HG03280 (cell line): ENCODE data around the gene CECR2.
"Not testable (repeated sequence)": the region's sequence is repeated elsewhere in the genome, so short reads cannot be mapped to it uniquely, and the experiment has no call there.

ENCODE experiments used
- ATAC-seq: cut with Tn5 transposase; IDR thresholded peaks from one replicate; pipeline ENCODE4 v1.9.1; 2021; ENCODE audit warnings: mild to moderate bottlenecking, moderate library complexity; ENCODE audit not compliant: unreplicated experiment

The CECR2 gene

GRCh38 chr22:17501679-17502285 lies 132.5 kb downstream of the CECR2 start:
- no peak for ATAC-seq

GRCh38 chr22:17508110-17508509 lies 138.8 kb downstream of the CECR2 start:
- ATAC-seq, result no peak

- no peak for ATAC-seq
These were observed 143.7 kb downstream of the CECR2 start for GRCh38 chr22:17512960-17513359.

GRCh38 chr22:17513612-17514011 lies 144.4 kb downstream of the CECR2 start:
- no peak for ATAC-seq

- ATAC-seq, result no peak
These were observed 144.8 kb downstream of the CECR2 start for GRCh38 chr22:17514084-17514483.

- ATAC-seq, result no peak
These were observed 149.1 kb downstream of the CECR2 start for GRCh38 chr22:17518406-17518805.

- ATAC-seq, result not testable (repeated sequence)
These were observed 152.7 kb downstream of the CECR2 start for GRCh38 chr22:17521971-17522370.

- ATAC-seq, result no peak
These were observed 154.7 kb downstream of the CECR2 start for GRCh38 chr22:17523925-17524324.

- ATAC-seq, result no peak
These were observed 167.0 kb downstream of the CECR2 start for GRCh38 chr22:17536269-17536668.

GRCh38 chr22:17537155-17537554 lies 167.9 kb downstream of the CECR2 start:
- ATAC-seq, result no peak

DNA sequence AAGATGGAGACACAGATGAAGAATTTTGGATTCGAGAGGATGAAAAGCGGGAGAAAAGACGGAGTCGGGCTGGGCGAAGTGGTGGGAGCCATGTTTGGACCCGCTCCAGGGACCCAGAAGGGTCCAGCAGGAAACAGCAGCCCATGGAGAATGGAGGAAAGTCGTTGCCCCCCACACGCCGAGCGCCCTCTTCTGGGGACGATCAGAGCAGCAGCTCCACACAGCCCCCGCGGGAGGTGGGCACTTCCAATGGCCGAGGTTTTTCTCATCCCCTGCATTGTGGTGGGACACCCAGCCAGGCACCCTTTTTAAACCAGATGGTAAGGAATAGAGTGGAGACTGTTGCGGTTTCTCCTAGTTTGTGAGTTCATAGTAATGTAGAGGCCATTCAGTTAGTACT lies 171.2 kb downstream of the CECR2 start:
- ATAC-seq, result no peak

DNA sequence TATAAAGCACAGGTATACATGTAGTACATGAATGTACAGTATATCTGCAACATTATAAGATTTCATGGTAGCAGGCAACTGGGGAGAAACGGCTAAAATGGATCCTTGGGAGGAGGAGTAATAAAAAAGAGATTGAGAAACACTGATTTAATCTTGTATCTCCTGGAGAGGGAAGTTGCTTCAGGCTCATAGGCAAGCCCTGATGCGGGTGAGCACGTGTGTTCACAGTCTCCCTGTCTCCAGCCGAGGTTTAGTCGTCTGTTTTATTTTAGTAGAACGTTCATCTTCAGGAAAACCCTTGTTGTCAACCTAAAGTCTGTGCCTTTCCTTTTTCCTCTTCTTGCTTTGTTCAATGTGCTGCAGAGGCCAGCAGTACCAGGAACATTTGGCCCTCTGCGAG lies 172.2 kb downstream of the CECR2 start:
- ATAC-seq, result no peak

DNA sequence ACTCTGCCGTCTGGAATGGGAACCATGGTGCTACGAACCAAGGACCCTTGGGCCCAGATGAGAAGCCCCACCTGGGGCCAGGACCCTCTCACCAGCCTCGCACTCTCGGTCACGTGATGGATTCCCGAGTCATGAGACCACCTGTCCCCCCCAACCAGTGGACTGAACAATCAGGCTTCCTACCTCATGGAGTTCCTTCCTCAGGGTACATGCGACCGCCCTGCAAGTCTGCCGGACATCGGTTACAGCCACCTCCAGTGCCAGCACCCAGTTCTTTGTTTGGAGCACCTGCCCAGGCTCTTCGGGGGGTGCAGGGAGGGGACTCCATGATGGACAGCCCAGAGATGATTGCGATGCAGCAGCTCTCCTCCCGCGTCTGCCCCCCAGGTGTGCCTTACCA lies 173.2 kb downstream of the CECR2 start:
- ATAC-seq, result no peak

GRCh38 chr22:17548010-17548755 lies 178.9 kb downstream of the CECR2 start:
- ATAC-seq, result no peak

GRCh38 chr22:17548756-17549035 lies 179.4 kb downstream of the CECR2 start:
- ATAC-seq, result no peak

DNA sequence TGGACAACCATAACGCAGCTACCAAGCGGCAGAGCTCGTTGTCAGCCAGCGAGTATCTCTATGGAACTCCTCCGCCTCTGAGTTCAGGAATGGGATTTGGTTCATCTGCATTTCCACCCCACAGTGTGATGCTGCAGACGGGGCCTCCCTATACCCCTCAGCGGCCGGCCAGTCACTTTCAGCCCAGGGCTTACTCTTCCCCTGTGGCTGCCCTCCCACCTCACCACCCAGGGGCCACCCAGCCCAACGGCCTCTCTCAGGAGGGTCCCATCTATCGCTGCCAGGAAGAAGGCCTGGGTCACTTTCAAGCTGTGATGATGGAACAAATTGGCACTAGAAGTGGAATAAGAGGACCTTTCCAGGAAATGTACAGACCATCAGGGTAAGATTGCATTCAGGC lies 179.9 kb downstream of the CECR2 start:
- ATAC-seq, result no peak

DNA sequence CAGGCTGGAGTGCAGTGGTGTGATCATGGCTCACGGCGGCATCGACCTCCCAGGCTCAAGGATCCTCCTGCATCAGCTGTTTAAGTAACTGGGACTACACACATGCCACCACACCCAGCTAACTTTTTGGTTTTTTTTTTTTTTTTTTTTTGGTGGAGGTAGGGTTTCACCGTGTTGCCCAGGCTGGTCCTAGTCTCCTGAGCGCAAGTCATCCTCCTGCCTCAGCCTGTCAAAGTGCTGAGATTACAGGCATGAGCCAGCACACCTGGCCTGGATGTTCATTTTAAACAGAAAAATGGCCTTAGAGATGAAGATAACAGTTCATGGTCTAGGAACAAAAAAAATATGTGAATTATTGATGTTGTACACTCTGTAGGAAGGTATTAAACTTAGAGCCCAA lies 180.4 kb downstream of the CECR2 start:
- no peak for ATAC-seq

- no peak for ATAC-seq
These were observed 183.5 kb downstream of the CECR2 start for GRCh38 chr22:17552737-17553136.

- ATAC-seq, result no peak
These were observed 185.6 kb downstream of the CECR2 start for GRCh38 chr22:17554814-17555213.

GRCh38 chr22:17559188-17559587 lies 189.9 kb downstream of the CECR2 start:
- ATAC-seq, result no peak

DNA sequence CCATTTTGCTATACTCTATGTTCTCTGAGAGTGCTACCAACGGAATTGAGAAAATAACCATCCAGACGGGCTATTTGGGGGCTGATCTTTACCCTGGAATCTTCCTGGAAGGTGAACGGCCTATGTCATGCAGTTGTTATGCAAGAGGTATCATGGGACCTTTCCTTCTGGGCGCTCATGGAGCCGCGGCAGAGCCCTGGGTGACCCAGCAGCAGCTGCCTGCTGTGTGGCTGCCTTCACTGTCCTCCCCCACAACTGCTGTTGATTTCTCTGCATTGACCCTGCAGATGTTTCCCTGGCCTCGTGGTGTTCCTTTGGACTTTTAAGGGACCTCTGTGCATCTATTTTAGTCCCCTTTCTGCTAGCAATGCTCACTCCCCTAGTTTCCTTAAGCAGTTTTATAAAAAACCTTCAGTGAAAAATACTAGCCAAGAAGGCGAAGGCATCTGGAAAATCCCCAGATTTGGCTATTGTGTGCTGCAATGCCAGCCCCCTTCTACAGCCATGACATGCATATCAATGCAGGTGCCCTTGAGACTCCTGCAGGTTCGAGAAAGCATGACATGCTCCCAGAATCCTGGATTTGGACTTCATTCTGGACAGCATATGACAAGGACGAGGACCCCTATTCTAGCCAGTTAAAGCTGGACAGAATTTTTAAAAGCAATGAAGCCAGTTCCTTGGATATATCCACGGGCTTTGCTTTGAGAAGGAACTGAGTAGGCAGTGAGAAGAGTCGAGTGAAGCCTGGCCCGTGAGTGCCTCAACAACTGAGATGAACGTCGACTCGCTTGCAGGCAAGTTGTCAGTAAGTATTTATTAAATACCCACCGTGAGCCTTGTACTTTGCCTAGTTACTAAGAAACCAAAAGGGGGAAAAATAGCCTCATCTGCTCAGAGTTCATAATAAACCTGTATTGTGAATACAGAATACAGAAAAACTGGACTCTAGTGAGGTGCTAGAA lies 193.9 kb downstream of the CECR2 start, which contains the start of gene SLC25A18:
Gene SLC25A18 (plus strand): TSS at position 593 of the 965 bp plus-strand sequence. CDS start 16,447 bp downstream, outside the sequence.
- ATAC-seq, result no peak

- ATAC-seq, result no peak
These were observed 194.7 kb downstream of the CECR2 start for GRCh38 chr22:17563936-17564391.
